Esophagus squamous epithelium (tissue), 5 donors: ENCODE data around the gene TEX53. TPM values are rescaled to one million over a fixed set of nuclear protein-coding genes. Genes with fewer than 3 reads are reported as not detected.

ENCODE experiments used
- DNase-seq: peaks from one replicate; lab custom pipeline; 2025; lab: John Stamatoyannopoulos, UW
- H3K27ac ChIP-seq, 4 donors: fragments of 200-600 bp; sonication (generic); one replicate each; pipeline ENCODE4 v1.5.1; 2016 to 2019; ENCODE audit warnings: mild to moderate bottlenecking in 1 of 4
- H3K27me3 ChIP-seq, 4 donors: fragments of 200-600 bp; sonication (generic); 1 replicate in 3 of 4; 2 replicates in 1 of 4; pipeline versions ENCODE4 v1.5.1 to v1.6.0; 2017 to 2021; ENCODE audit warnings: antibody characterized with exemption in 1 of 4
- H3K36me3 ChIP-seq, 3 donors: fragments of 200-600 bp; sonication (generic); one replicate each; pipeline ENCODE4 v1.5.1; 2016 to 2019
- H3K4me1 ChIP-seq, 3 donors: fragments of 200-600 bp; sonication (generic); one replicate each; pipeline ENCODE4 v1.5.1; 2017 to 2019
- H3K4me3 ChIP-seq, 4 donors: fragments of 200-600 bp; sonication (generic); 1 replicate in 3 of 4; 2 replicates in 1 of 4; pipeline ENCODE4 v1.5.1; 2016 to 2019; ENCODE audit warnings: mild to moderate bottlenecking in 2 of 4, moderate library complexity in 1 of 4
- H3K9me3 ChIP-seq, 3 donors: fragments of 200-600 bp; sonication (generic); one replicate each; pipeline ENCODE4 v1.5.1; 2016 to 2019
- CTCF ChIP-seq, 6 experiments: fragments of 450-650 bp in 4 of 6; fragments of 200-600 bp in 2 of 6; sonication (generic) in 2 of 6; IDR thresholded peaks; one replicate each; pipeline ENCODE4 v1.5.1; 2016 to 2019; ENCODE audit warnings: antibody characterized with exemption in 6 of 6, mild to moderate bottlenecking in 4 of 6, moderate library complexity in 4 of 6
- POLR2A ChIP-seq, 4 donors: fragments of 450-650 bp; IDR thresholded peaks; one replicate each; pipeline ENCODE4 v1.6.1; 2017; ENCODE audit warnings: antibody characterized with exemption in 4 of 4, mild to moderate bottlenecking in 4 of 4, moderate library complexity in 3 of 4
- WGBS, 2 donors: methylation state at CpG; one replicate each; pipeline ENCODE4 v1.1.5; 2018; 5-methylcytosine and 5-hydroxymethylcytosine counted together
- intact Hi-C: fragments of 100-400 bp; cut with DNase I; formaldehyde crosslinking; loops from one replicate; pipeline ENCODE4 v1.15.0; 2022
- total RNA-seq, 4 donors: library from RNA; depleted of rRNA; stranded (reverse); fragments of >200 nt; gene quantifications; one replicate each; pipeline ENCODE4 v1.1.0, GENCODE V29; 2016
- donor health status: DM: yes; HTN: yes; CAD: no.

TEX53 gene
- total RNA-seq = not detected

- Histone ChIP-seq H3K27ac (no peak within 1 kb of the TSS), H3K4me1 (peaks cover 0 to 12% (median 0%) of the 10 kb centered on the region in 3 donors), H3K36me3 (no peaks in the 10 kb centered on the region), H3K9me3 (no peaks in the 10 kb centered on the region), H3K4me3 (no peak within 1 kb of the TSS), H3K27me3 (peaks cover 0 to 9% (median 0%) of the 10 kb centered on the region in 4 donors)
- intact Hi-C loops = no loop called here
- DNase-seq = no peak
- TF ChIP-seq POLR2A (IDR thresholded peaks at IDR 0.05) (no peak), CTCF (IDR thresholded peaks at IDR 0.05) (no peak)
- 91 to 100% methylated on average over 5 to 6 of the region's 6 CpGs for WGBS, 2 donors
These were observed at the start of gene TEX53 for GRCh38 chr9:114657705-114658104. TEX53 (minus strand) TSS chr9:114657805; CDS start chr9:114657774, 31 bp downstream.

GRCh38 chr9:114706711-114707110 is 49.1 kb upstream of the TEX53 start:
- 79 to 80% methylated on average over 2 of the region's 2 CpGs for WGBS, 2 donors

GRCh38 chr9:114701988-114702387 is 44.4 kb upstream of the TEX53 start:
- TF ChIP-seq POLR2A (IDR thresholded peaks at IDR 0.05) (no peak), CTCF (IDR thresholded peaks at IDR 0.05) (no peak)
- H3K9me3 ChIP-seq = no peaks in the 10 kb centered on the region
- H3K4me1 ChIP-seq = no peaks in the 10 kb centered on the region
- peaks cover 0 to 5% (median 0%) of the 10 kb centered on the region in 4 donors for H3K27me3 ChIP-seq
- no peak overlapping the region for H3K27ac ChIP-seq
- intact Hi-C loops = no loop called here
- no peaks in the 10 kb centered on the region for H3K36me3 ChIP-seq
- no peak overlapping the region for H3K4me3 ChIP-seq
- DNase-seq = no peak

More at GRCh38 chr9:114706711-114707110, 49.1 kb upstream of the TEX53 start:
- Histone ChIP-seq H3K36me3 (no peaks in the 10 kb centered on the region), H3K9me3 (no peaks in the 10 kb centered on the region), H3K27me3 (peaks cover 0 to 23% (median 0%) of the 10 kb centered on the region in 4 donors), H3K4me1 (peaks cover 0 to 6% (median 0%) of the 10 kb centered on the region in 3 donors), H3K4me3 (no peak overlapping the region), H3K27ac (no peak overlapping the region)
- DNase-seq = no peak
- TF ChIP-seq POLR2A (IDR thresholded peaks at IDR 0.05) = no peak
- no peak for TF ChIP-seq CTCF (IDR thresholded peaks at IDR 0.05)
- intact Hi-C loops = no loop called here

GRCh38 chr9:114697951-114698351 is 40.3 kb upstream of the TEX53 start:
- H3K27me3 ChIP-seq = no peaks in the 10 kb centered on the region
- TF ChIP-seq POLR2A (IDR thresholded peaks at IDR 0.05) = no peak
- no peak for TF ChIP-seq CTCF (IDR thresholded peaks at IDR 0.05)
- intact Hi-C loops = no loop called here
- DNase-seq = no peak
- H3K9me3 ChIP-seq = no peaks in the 10 kb centered on the region
- no peaks in the 10 kb centered on the region for H3K4me1 ChIP-seq
- no peak overlapping the region for H3K4me3 ChIP-seq
- WGBS, 2 donors = 75 to 82% methylated on average over 4 of the region's 4 CpGs
- H3K36me3 ChIP-seq = no peaks in the 10 kb centered on the region
- H3K27ac ChIP-seq = no peak overlapping the region

- no peaks in the 10 kb centered on the region for H3K9me3 ChIP-seq
- H3K27ac ChIP-seq = no peak overlapping the region
- TF ChIP-seq CTCF (IDR thresholded peaks at IDR 0.05) (no peak), POLR2A (IDR thresholded peaks at IDR 0.05) (no peak)
- 66% methylated on average over 7 of the region's 7 CpGs for WGBS, 2 donors
- no peak for DNase-seq
- no peaks in the 10 kb centered on the region for H3K36me3 ChIP-seq
- no peaks in the 10 kb centered on the region for H3K4me1 ChIP-seq
- no peak overlapping the region for H3K4me3 ChIP-seq
- intact Hi-C loops = no loop called here
- peaks cover 0 to 2% (median 0%) of the 10 kb centered on the region in 4 donors for H3K27me3 ChIP-seq
These were observed 39.4 kb upstream of the TEX53 start for GRCh38 chr9:114696814-114697544.
